GM12878 (cell line): ENCODE data around the gene WDR48. TPM values are rescaled to one million over a fixed set of nuclear protein-coding genes. Genes with fewer than 3 reads are reported as not detected.

Experiments
- ATAC-seq: fragments of 200-7000 bp; cut with Tn5 transposase; 3 replicates; pipeline ENCODE4 v1.9.1; 2020; ENCODE audit warnings: mild to moderate bottlenecking, moderate library complexity
- BruUV-seq: library from RNA; stranded (reverse); fragments of 400-500 nt; replicated peaks from 2 replicates; lab custom pipeline; 2021; lab: Mats Ljungman, UMichigan
- CTCF ChIA-PET: fragments of 300-600 bp; sonication (Branson Sonifier 250); formaldehyde crosslinking; extraction: SDS; loops from one replicate; lab custom pipeline; 2021; ENCODE audit warnings: inconsistent platforms; lab: Yijun Ruan, JAX
- POLR2A ChIA-PET: fragments of 350-600 bp; formaldehyde crosslinking; extraction: SDS; loops from one replicate; lab custom pipeline; 2021; ENCODE audit warnings: inconsistent platforms; lab: Charles Lee
- RAD21 ChIA-PET: fragments of 300-600 bp; sonication (Branson Sonifier 250); formaldehyde crosslinking; loops from one replicate; lab custom pipeline; 2023; ENCODE audit warnings: antibody characterized with exemption; ENCODE audit not compliant: unreplicated experiment; lab: Charles Lee
- SMC1A ChIA-PET: fragments of 300-600 bp; sonication (Branson Sonifier 250); formaldehyde crosslinking; loops from one replicate; lab custom pipeline; 2023; ENCODE audit not compliant: unreplicated experiment, uncharacterized antibody; lab: Charles Lee
- DNase-seq: peaks from one replicate; pipeline ENCODE4 v3.0.0-alpha.2; 2011; ENCODE audit warnings: low read depth, low spot score
- FAIRE-seq: peaks from 3 replicates; lab custom pipeline; 2011; peaks lifted over from hg19 to GRCh38; lab: Jason Lieb, UNC
- H2AFZ ChIP-seq: 2 replicates; pipeline ENCODE4 v1.6.0; 2011; ENCODE audit warnings: low read depth, low read length, control low read depth; ENCODE audit not compliant: control insufficient read depth
- H3K27ac ChIP-seq: 2 replicates; pipeline ENCODE4 v1.5.1; 2011; ENCODE audit warnings: control low read depth; ENCODE audit not compliant: control insufficient read depth, insufficient read depth
- H3K27me3 ChIP-seq, 2 experiments: replicated peaks in 1 of 2; 2 replicates each; pipeline versions ENCODE4 v1.6.0 to v1.6.1; 2011; ENCODE audit warnings: low read length in 1 of 2; ENCODE audit not compliant: control insufficient read depth in 2 of 2, insufficient read depth in 2 of 2
- H3K36me3 ChIP-seq, 2 experiments: 2 replicates each; pipeline ENCODE4 v1.5.1; 2011; ENCODE audit warnings: low read length in 1 of 2; ENCODE audit not compliant: control insufficient read depth in 2 of 2, insufficient read depth in 2 of 2
- H3K4me1 ChIP-seq: 2 replicates; pipeline ENCODE4 v1.6.1; 2011; ENCODE audit warnings: mild to moderate bottlenecking, low read length, moderate library complexity, mixed read lengths; ENCODE audit not compliant: control insufficient read depth, insufficient read depth
- H3K4me2 ChIP-seq: 2 replicates; pipeline ENCODE4 v1.6.0; 2011; ENCODE audit warnings: control low read depth; ENCODE audit not compliant: control insufficient read depth, insufficient read depth
- H3K4me3 ChIP-seq: fragments of 200-600 bp; sonication (generic); 2 replicates; pipeline ENCODE4 v1.5.1; 2016
- H3K79me2 ChIP-seq: 2 replicates; pipeline ENCODE4 v1.6.0; 2011; ENCODE audit warnings: low read length; ENCODE audit not compliant: control insufficient read depth, insufficient read depth
- H3K9ac ChIP-seq: 2 replicates; pipeline ENCODE4 v1.8.0; 2011; ENCODE audit warnings: low read length, control low read depth, mixed read lengths; ENCODE audit not compliant: control insufficient read depth, insufficient read depth
- H3K9me3 ChIP-seq: replicated peaks from 3 replicates; pipeline ENCODE4 v1.5.1; 2011; ENCODE audit warnings: mild to moderate bottlenecking, low read length; ENCODE audit not compliant: control insufficient read depth, insufficient read depth
- H4K20me1 ChIP-seq: 2 replicates; pipeline ENCODE4 v1.6.0; 2011; ENCODE audit not compliant: control insufficient read depth, insufficient read depth
- E2F4 ChIP-seq: IDR thresholded peaks from 2 replicates; pipeline ENCODE4 v1.6.1; 2012; ENCODE audit warnings: low read depth, low read length, improper control_type of control experiment
- E4F1 ChIP-seq: fragments of 450-650 bp; IDR thresholded peaks from 2 replicates; pipeline ENCODE4 v1.6.1; 2018; ENCODE audit warnings: borderline replicate concordance, mild to moderate bottlenecking; ENCODE audit not compliant: partially characterized antibody
- HCFC1 ChIP-seq: fragments of 150-350 bp; IDR thresholded peaks from 2 replicates; pipeline ENCODE4 v1.6.1; 2014; ENCODE audit warnings: low read length
- NBN ChIP-seq: fragments of 450-650 bp; IDR thresholded peaks from 2 replicates; pipeline ENCODE4 v1.6.1; 2016
- NR2C1 ChIP-seq: fragments of 450-650 bp; IDR thresholded peaks from 2 replicates; pipeline ENCODE4 v1.6.1; 2017; ENCODE audit warnings: antibody characterized with exemption, mild to moderate bottlenecking, moderate library complexity
- NR2C2 ChIP-seq: IDR thresholded peaks from 2 replicates; pipeline ENCODE4 v1.6.1; 2011; ENCODE audit warnings: borderline replicate concordance, low read depth; ENCODE audit not compliant: control insufficient read depth, insufficient read length
- NR2F1 ChIP-seq: fragments of 450-650 bp; conservative IDR thresholded peaks from 2 replicates; pipeline ENCODE4 v1.6.1; 2017; ENCODE audit warnings: mild to moderate bottlenecking
- PAX5 ChIP-seq: IDR thresholded peaks from 2 replicates; pipeline ENCODE4 v1.6.1; 2011; ENCODE audit warnings: low read depth, low read length, borderline replicate concordance
- RAD21 ChIP-seq: IDR thresholded peaks from 2 replicates; pipeline ENCODE4 v1.6.1; 2011; ENCODE audit warnings: mild to moderate bottlenecking, low read depth, low read length, moderate library complexity; ENCODE audit not compliant: insufficient read depth
- SP1 ChIP-seq: IDR thresholded peaks from one replicate; pipeline ENCODE4 v1.6.1; 2011; ENCODE audit warnings: low read depth, low read length
- SREBF1 ChIP-seq: IDR thresholded peaks from 2 replicates; pipeline ENCODE4 v1.6.1; 2012; ENCODE audit warnings: mild to moderate bottlenecking, low read length
- STAT3 ChIP-seq: IDR thresholded peaks from 2 replicates; pipeline ENCODE4 v1.6.1; 2011; ENCODE audit warnings: low read depth, low read length, improper control_type of control experiment
- SUZ12 ChIP-seq: fragments of 200-600 bp; sonication (generic); IDR thresholded peaks from one replicate; pipeline ENCODE4 v1.6.1; 2018; ENCODE audit warnings: antibody characterized with exemption, mild to moderate bottlenecking; ENCODE audit not compliant: unreplicated experiment
- TAF1 ChIP-seq: IDR thresholded peaks from 2 replicates; pipeline ENCODE4 v1.6.1; 2011; ENCODE audit warnings: mild to moderate bottlenecking, low read depth, low read length, borderline replicate concordance
- TCF3 ChIP-seq: IDR thresholded peaks from 2 replicates; pipeline ENCODE4 v1.6.1; 2012; ENCODE audit warnings: low read depth, mild to moderate bottlenecking, low read length, borderline replicate concordance; ENCODE audit not compliant: insufficient read depth
- WGBS: methylation state at CpG from one replicate; pipeline ENCODE4 v1.1.6; 2016; ENCODE audit warnings: low lambda C conversion rate; ENCODE audit not compliant: insufficient replicate concordance, insufficient coverage; ENCODE audit errors: missing lambda C conversion rate; 5-methylcytosine and 5-hydroxymethylcytosine counted together
- in situ Hi-C: fragments of 300-500 bp; cut with MboI; formaldehyde crosslinking; loops from 9 replicates; pipeline ENCODE4 v1.14.3; 2018; ENCODE audit warnings: mixed read lengths
- intact Hi-C: fragments of 100-400 bp; cut with micrococcal nuclease; formaldehyde crosslinking; loops from one replicate; pipeline ENCODE4 v1.14.2; 2022; ENCODE audit not compliant: unreplicated experiment
- polyA plus RNA-seq, 11 experiments: library from polyadenylated mRNA; depleted of rRNA in 4 of 11; unstranded in 6 of 11; stranded (reverse) in 5 of 11; fragments of >200 nt; fragmentation: Nextera tagmentation in 4 of 11; fragmentation: Illumina TruSeq in 1 of 11; extraction: Ambion mirVana in 4 of 11; extraction: Trizol in 1 of 11; gene quantifications; 1 replicate in 1 of 11; 2 replicates in 10 of 11; pipeline versions ENCODE4 v1.2.1 to v1.2.3, GENCODE V29; 2011 to 2016; ENCODE audit warnings: inconsistent platforms in 2 of 11, missing spikeins in 2 of 11, low read depth in 1 of 11
- total RNA-seq, 4 experiments: library from RNA; depleted of rRNA in 3 of 4; stranded (reverse); fragments of >200 nt in 3 of 4; fragmentation: Illumina TruSeq in 1 of 4; extraction: Trizol in 1 of 4; gene quantifications; 2 replicates each; pipeline versions ENCODE4 v1.2.1 to v1.2.3, GENCODE V29; 2013 to 2021

WDR48 gene
- total and polyA plus RNA-seq, 10 of the 15 experiments (the other 5 are each of a cell fraction or from before 2014, with no cell fraction given) = 16.8 to 43.8 (median 29.0) TPM

- in situ Hi-C loops (no loop called here), intact Hi-C loops (no loop called here)
- Histone ChIP-seq H4K20me1 (no peaks in the 10 kb centered on the region; the same call in 1 of the 2 replicates), H3K79me2 (no peaks in the 10 kb centered on the region), H3K4me2 (no peak overlapping the region), H3K36me3 (peaks cover 0 to 2% of the 10 kb centered on the region in 2 experiments; a peak in 1 of 4 replicates), H2AFZ (no peak overlapping the region), H3K4me1 (no peaks in the 10 kb centered on the region), H3K27ac (no peak overlapping the region), H3K27me3 (no peaks in the 10 kb centered on the region), H3K4me3 (no peak overlapping the region), H3K9ac (no peak overlapping the region), H3K9me3 (no peaks in the 10 kb centered on the region)
- DNase-seq (no peak), ATAC-seq (no peak), FAIRE-seq (no peak)
- ChIA-PET CTCF (interaction anchor here (0.7 to 1.7 kb wide), 6 partner anchors 10 to 156 kb away, joined by 3 to 5 read pairs (median 4); no protein-coding TSS in a partner anchor), RAD21 (interaction anchor here (1.9 kb wide), 1 partner anchor 10 kb away, joined by 8 read pairs; no protein-coding TSS in a partner anchor), POLR2A (no interaction called here), SMC1A (interaction anchor here (0.6 kb wide), 1 partner anchor 149 kb away, joined by 4 read pairs; no protein-coding TSS in a partner anchor)
- no peak for TF ChIP-seq SP1
- no peak for TF ChIP-seq SREBF1
- TF ChIP-seq SUZ12 = no peak
- no peak for TF ChIP-seq E2F4
- no peak for TF ChIP-seq HCFC1
- no peak for TF ChIP-seq RAD21
- TF ChIP-seq NR2F1 = no peak
- no peak for TF ChIP-seq NR2C2
- TF ChIP-seq STAT3 = no peak
- TF ChIP-seq E4F1 = no peak
- no peak for TF ChIP-seq TAF1
- no peak for TF ChIP-seq TCF3
- TF ChIP-seq NR2C1 = no peak
- no peak for TF ChIP-seq PAX5
- no peak for TF ChIP-seq NBN
- no TSS peak for BruUV-seq
- WGBS = 73% methylated on average over 8 of the region's 8 CpGs
Measured at GRCh38 chr3:39135170-39135805, 83.5 kb downstream of the WDR48 start.
